ENCODE data around the gene GNA14. TPM values are rescaled to one million over a fixed set of nuclear protein-coding genes. Genes with fewer than 3 reads are reported as not detected.

GNA14 gene
- total RNA-seq, 1 donor from 2014 or later = not detected

- H3K27me3 Mint-ChIP-seq (ENCODE audit: unreplicated experiment) = peaks cover 3% of the 10 kb centered on the region
- H3K4me3 Mint-ChIP-seq (ENCODE audit: unreplicated experiment) = no peak overlapping the region
- H3K27ac Mint-ChIP-seq (ENCODE audit: unreplicated experiment) = no peak overlapping the region
- no peak for TF ChIP-seq CTCF (IDR thresholded peaks at IDR 0.05)
- H3K4me1 Mint-ChIP-seq (ENCODE audit: unreplicated experiment) = peaks cover 20% of the 10 kb centered on the region
- no peaks in the 10 kb centered on the region for H3K9me3 Mint-ChIP-seq (ENCODE audit: unreplicated experiment)
- DNase-seq (ENCODE audit: extremely low spot score, unreplicated experiment) = no peak
- no peaks in the 10 kb centered on the region for H3K36me3 Mint-ChIP-seq (ENCODE audit: unreplicated experiment)
Observed at GRCh38 chr9:77589046-77589795, 58.9 kb downstream of the GNA14 start.

- Mint-ChIP-seq H3K4me1 (ENCODE audit: unreplicated experiment) (peaks cover 22% of the 10 kb centered on the region), H3K27ac (ENCODE audit: unreplicated experiment) (peak overlapping the region; percentile 51), H3K36me3 (ENCODE audit: unreplicated experiment) (no peaks in the 10 kb centered on the region), H3K4me3 (ENCODE audit: unreplicated experiment) (no peak overlapping the region), H3K27me3 (ENCODE audit: unreplicated experiment) (peaks cover 9% of the 10 kb centered on the region), H3K9me3 (ENCODE audit: unreplicated experiment) (no peaks in the 10 kb centered on the region)
- no peak for DNase-seq (ENCODE audit: extremely low spot score, unreplicated experiment)
- no peak for TF ChIP-seq CTCF (IDR thresholded peaks at IDR 0.05)
Observed at GRCh38 chr9:77588271-77588937, 59.7 kb downstream of the GNA14 start.

- peaks cover 13% of the 10 kb centered on the region for H3K27me3 Mint-ChIP-seq (ENCODE audit: unreplicated experiment)
- no peak for TF ChIP-seq CTCF (IDR thresholded peaks at IDR 0.05)
- no peak for DNase-seq (ENCODE audit: extremely low spot score, unreplicated experiment)
- H3K4me3 Mint-ChIP-seq (ENCODE audit: unreplicated experiment) = no peak overlapping the region
- peak overlapping the region; percentile 51 for H3K27ac Mint-ChIP-seq (ENCODE audit: unreplicated experiment)
- H3K4me1 Mint-ChIP-seq (ENCODE audit: unreplicated experiment) = peaks cover 22% of the 10 kb centered on the region
- H3K9me3 Mint-ChIP-seq (ENCODE audit: unreplicated experiment) = no peaks in the 10 kb centered on the region
- H3K36me3 Mint-ChIP-seq (ENCODE audit: unreplicated experiment) = no peaks in the 10 kb centered on the region
Observed at GRCh38 chr9:77587851-77588250, 60.3 kb downstream of the GNA14 start.

- no peaks in the 10 kb centered on the region for H3K36me3 Mint-ChIP-seq (ENCODE audit: unreplicated experiment)
- H3K4me3 Mint-ChIP-seq (ENCODE audit: unreplicated experiment) = no peak overlapping the region
- peaks cover 22% of the 10 kb centered on the region for H3K4me1 Mint-ChIP-seq (ENCODE audit: unreplicated experiment)
- no peak overlapping the region for H3K27ac Mint-ChIP-seq (ENCODE audit: unreplicated experiment)
- no peak for TF ChIP-seq CTCF (IDR thresholded peaks at IDR 0.05)
- no peak for DNase-seq (ENCODE audit: extremely low spot score, unreplicated experiment)
- no peaks in the 10 kb centered on the region for H3K9me3 Mint-ChIP-seq (ENCODE audit: unreplicated experiment)
- peaks cover 20% of the 10 kb centered on the region for H3K27me3 Mint-ChIP-seq (ENCODE audit: unreplicated experiment)
Observed at GRCh38 chr9:77587042-77587441, 61.1 kb downstream of the GNA14 start.

GRCh38 chr9:77586591-77586990, 61.5 kb downstream of the GNA14 start:
- no peak overlapping the region for H3K4me3 Mint-ChIP-seq (ENCODE audit: unreplicated experiment)
- no peak for TF ChIP-seq CTCF (IDR thresholded peaks at IDR 0.05)
- H3K27ac Mint-ChIP-seq (ENCODE audit: unreplicated experiment) = no peak overlapping the region
- DNase-seq (ENCODE audit: extremely low spot score, unreplicated experiment) = no peak
- no peaks in the 10 kb centered on the region for H3K36me3 Mint-ChIP-seq (ENCODE audit: unreplicated experiment)
- H3K9me3 Mint-ChIP-seq (ENCODE audit: unreplicated experiment) = no peaks in the 10 kb centered on the region
- H3K4me1 Mint-ChIP-seq (ENCODE audit: unreplicated experiment) = peaks cover 22% of the 10 kb centered on the region
- peaks cover 25% of the 10 kb centered on the region for H3K27me3 Mint-ChIP-seq (ENCODE audit: unreplicated experiment)
